NCI-H1092 (cell line): ENCODE results near the gene NHLH1.
A peak's percentile ranks its signal among the peaks of the same experiment; 100 is the strongest.

ENCODE experiments used
- DNase-seq: peaks from one replicate; lab custom pipeline; 2025; lab: John Stamatoyannopoulos, UW

The NHLH1 gene

GRCh38 chr1:160366731-160367515 lies at the start of gene NHLH1:
TSS of gene NHLH1 (plus strand) at chr1:160367071. CDS start at chr1:160370732, 3,661 bp downstream.
- no peak for DNase-seq

GRCh38 chr1:160322831-160323230 lies 44.0 kb upstream of the NHLH1 start:
- no peak for DNase-seq

- DNase-seq: peak; percentile 88
These were observed 41.6 kb upstream of the NHLH1 start for GRCh38 chr1:160325252-160325651.

- DNase-seq: no peak
These were observed 40.5 kb upstream of the NHLH1 start for GRCh38 chr1:160326418-160326817.

GRCh38 chr1:160328184-160328583 lies 38.7 kb upstream of the NHLH1 start:
- DNase-seq: no peak

GRCh38 chr1:160330119-160330518 lies 36.8 kb upstream of the NHLH1 start:
- DNase-seq: no peak

- no peak for DNase-seq
These were observed 34.4 kb upstream of the NHLH1 start for GRCh38 chr1:160332516-160332915.

- no peak for DNase-seq
These were observed 28.3 kb upstream of the NHLH1 start for GRCh38 chr1:160338580-160338979.

- no peak for DNase-seq
These were observed 26.7 kb upstream of the NHLH1 start for GRCh38 chr1:160340146-160340545.

GRCh38 chr1:160340866-160341265 lies 26.0 kb upstream of the NHLH1 start:
- DNase-seq: no peak

- no peak for DNase-seq
These were observed 24.3 kb upstream of the NHLH1 start for GRCh38 chr1:160342526-160342925.

- DNase-seq: peak; percentile 94
These were observed 23.7 kb upstream of the NHLH1 start, which contains the start of the genes COPA and NCSTN for GRCh38 chr1:160342953-160343869. TSS of gene COPA (minus strand) at chr1:160343250. CDS start at chr1:160343170, 80 bp downstream. TSS of gene NCSTN (plus strand) at chr1:160343383. CDS start at chr1:160343397, 14 bp downstream.

GRCh38 chr1:160344241-160344640 lies 22.6 kb upstream of the NHLH1 start:
- no peak for DNase-seq

GRCh38 chr1:160344936-160345335 lies 21.9 kb upstream of the NHLH1 start:
- no peak for DNase-seq

GRCh38 chr1:160346463-160346862 lies 20.4 kb upstream of the NHLH1 start:
- DNase-seq: no peak

GRCh38 chr1:160346958-160347357 lies 19.9 kb upstream of the NHLH1 start:
- no peak for DNase-seq

GRCh38 chr1:160351629-160352028 lies 15.2 kb upstream of the NHLH1 start:
- DNase-seq: no peak

- no peak for DNase-seq
These were observed 14.3 kb upstream of the NHLH1 start for GRCh38 chr1:160352555-160352954.

GRCh38 chr1:160353223-160353622 lies 13.6 kb upstream of the NHLH1 start:
- no peak for DNase-seq

- DNase-seq: no peak
These were observed 12.4 kb upstream of the NHLH1 start for GRCh38 chr1:160354388-160354985.

- no peak for DNase-seq
These were observed 9.4 kb upstream of the NHLH1 start for GRCh38 chr1:160357286-160358002.

- DNase-seq: no peak
These were observed 8.8 kb upstream of the NHLH1 start for GRCh38 chr1:160358073-160358472.
